EH (cell line): ENCODE measurements around the gene CDKL1.
A peak's percentile ranks its signal among the peaks of the same experiment; 100 is the strongest.
"Not testable (repeated sequence)": the region's sequence is repeated elsewhere in the genome, so short reads cannot be mapped to it uniquely, and the experiment has no call there.

Source experiments
- DNase-seq: peaks from one replicate; pipeline ENCODE4 v3.0.0-alpha.2; 2015; ENCODE audit warnings: low read depth

Gene CDKL1

GRCh38 chr14:50357124-50357523, 39.6 kb downstream of the CDKL1 start:
- DNase-seq: peak; percentile 24

- DNase-seq: not testable (repeated sequence)
These were observed 40.4 kb downstream of the CDKL1 start for GRCh38 chr14:50356283-50356682.

GRCh38 chr14:50355692-50356091, 41.0 kb downstream of the CDKL1 start:
- DNase-seq: no peak

DNA sequence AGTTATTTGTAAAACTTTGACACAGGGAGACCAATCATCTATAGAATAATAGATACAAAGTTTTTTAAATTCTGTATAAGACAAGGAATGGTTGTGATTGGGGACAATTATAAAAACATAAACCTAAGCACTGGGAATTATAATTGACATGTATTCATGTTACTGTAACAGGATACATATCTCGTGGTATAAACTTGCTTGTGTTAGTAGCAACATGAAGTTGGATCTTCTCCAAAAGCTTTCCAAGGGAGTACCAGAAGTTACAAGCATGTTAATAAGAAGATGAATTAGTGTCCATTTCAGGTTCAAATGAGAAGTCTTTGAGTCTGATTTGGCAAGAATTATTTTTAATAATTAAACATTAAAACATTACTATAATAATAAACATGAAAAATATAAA, 42.2 kb downstream of the CDKL1 start:
- DNase-seq: no peak

DNA sequence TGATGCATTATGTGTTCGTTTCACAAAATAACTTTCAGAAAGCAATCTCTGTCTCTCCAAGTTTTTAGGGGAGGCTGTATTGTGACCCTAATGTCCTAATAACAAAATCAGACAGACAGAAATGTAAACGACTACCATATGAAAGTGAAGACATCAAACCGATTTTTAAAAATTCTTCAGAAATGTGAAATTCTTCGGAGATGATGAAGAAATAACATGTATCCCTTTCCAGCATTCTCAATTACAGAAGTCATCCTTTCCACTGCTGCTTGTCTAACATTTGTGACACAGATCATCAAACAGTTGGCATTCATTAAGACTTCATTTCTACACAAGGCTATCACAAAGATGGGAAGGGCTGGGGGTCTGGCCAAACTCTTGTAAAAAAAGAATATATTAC, 43.6 kb downstream of the CDKL1 start:
- peak; percentile 41 for DNase-seq

- DNase-seq: no peak
These were observed 44.1 kb downstream of the CDKL1 start for GRCh38 chr14:50352584-50352983.

- peak; percentile 88 for DNase-seq
These were observed 45.7 kb downstream of the CDKL1 start for GRCh38 chr14:50350975-50351374.

DNA sequence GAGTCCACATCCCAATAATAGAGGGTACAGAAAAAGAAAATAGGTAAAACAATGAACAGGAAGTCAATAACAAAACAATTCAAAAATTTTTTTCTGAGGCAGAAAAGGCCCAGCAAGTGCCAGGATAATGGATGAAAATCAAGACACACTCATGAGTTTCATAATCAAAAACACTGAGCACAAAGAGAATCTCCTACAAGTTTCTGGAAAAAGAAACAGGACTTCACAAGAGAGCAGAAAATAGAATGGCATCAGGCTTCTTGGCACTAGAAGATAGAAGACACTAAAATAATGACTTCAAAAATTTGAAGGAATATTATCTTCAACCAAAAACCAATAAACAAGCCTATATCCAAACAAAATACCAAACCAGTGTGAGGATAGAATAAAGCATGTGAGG, 47.7 kb downstream of the CDKL1 start:
- DNase-seq: no peak

GRCh38 chr14:50347521-50347920, 49.2 kb downstream of the CDKL1 start:
- peak; percentile 78 for DNase-seq

GRCh38 chr14:50345846-50346422, 50.7 kb downstream of the CDKL1 start:
- peak; percentile 25 for DNase-seq

- DNase-seq: peak; percentile 86
These were observed 51.7 kb downstream of the CDKL1 start for GRCh38 chr14:50344876-50345563.

DNA sequence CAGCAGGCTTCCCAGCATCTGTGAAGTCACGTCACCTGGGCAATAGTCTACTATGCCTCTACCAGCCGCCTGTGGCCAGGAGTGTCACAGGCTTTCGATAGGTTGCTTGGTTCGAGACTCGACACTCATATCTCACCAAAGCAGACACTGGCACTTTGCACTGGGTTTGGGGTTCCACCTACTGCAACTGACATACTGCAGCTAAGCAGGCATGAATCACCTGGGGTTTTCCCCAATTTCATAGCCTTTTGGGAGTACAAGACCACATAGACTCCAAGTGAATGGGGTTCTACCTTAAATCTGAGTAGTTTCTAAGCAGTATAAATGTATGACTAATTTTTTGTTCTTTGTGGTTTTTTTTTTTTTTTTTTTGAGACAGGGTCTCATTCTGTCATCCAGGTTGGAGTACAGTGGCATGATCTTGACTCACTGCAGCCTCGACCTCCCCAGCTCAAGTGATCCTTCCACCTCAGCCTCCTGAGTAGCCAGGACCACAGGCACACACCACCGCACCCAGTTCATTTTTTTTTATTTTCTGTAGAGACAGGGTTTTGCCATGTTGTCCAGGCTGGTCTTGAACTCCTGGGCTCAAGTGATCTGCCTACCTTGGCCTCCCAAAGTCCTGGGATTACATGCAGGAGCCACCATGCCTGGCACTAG, 52.4 kb downstream of the CDKL1 start:
- DNase-seq: peak; percentile 27

- peak; percentile 62 for DNase-seq
These were observed 53.2 kb downstream of the CDKL1 start for GRCh38 chr14:50343434-50343833.

GRCh38 chr14:50342221-50343078, 54.2 kb downstream of the CDKL1 start:
- peak; percentile 89 for DNase-seq

- DNase-seq: no peak
These were observed 55.7 kb downstream of the CDKL1 start for GRCh38 chr14:50340963-50341362.

GRCh38 chr14:50340045-50340444, 56.6 kb downstream of the CDKL1 start:
- DNase-seq: no peak

DNA sequence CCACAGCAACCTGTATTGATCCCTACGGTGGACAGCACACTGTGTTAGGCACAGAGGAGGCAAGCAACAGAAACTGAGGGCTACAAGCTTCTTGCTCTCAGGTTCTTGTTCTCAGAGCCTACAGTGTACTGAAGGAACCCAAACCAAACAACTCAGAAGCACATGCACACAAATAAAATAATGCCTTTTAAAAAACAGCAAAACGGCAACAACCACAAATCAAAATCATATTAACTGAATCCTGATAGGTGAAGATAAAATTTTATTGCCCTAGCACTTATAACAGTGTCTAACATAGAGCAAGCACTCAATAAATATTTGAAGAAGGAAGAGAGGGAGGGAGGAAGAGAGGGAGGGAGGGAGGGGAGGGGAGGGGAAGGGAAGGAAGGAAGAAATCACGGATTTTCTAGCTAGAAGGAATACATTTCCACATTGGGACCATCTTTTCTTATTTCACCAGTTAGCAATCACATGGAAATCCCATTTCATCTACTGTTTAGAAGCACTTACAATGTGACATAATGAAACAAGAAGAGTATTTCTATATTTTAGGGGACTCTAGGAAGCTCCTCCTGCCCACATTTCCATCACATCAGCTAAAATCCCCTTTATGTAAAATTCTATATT, 57.4 kb downstream of the CDKL1 start:
- DNase-seq: no peak

DNA sequence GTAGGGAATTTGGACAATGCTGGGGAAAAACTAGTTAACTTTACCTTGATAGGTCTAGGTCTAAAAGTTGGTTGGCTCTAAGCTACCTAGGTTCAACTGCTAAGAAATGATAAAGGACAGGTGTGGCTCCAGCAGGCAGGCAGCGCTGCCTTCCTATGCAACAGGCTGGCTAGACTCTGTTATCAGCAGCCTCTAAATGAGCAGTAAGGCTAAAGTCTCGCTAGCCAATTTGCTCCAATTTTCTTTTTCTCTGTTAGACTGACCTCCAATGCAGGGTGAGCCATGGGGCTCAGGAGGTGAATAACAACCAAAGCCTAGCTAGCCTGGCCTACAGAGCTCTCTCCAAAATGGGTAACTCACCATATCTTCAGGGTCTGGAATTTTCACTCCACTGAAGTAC, 58.1 kb downstream of the CDKL1 start:
- no peak for DNase-seq

DNA sequence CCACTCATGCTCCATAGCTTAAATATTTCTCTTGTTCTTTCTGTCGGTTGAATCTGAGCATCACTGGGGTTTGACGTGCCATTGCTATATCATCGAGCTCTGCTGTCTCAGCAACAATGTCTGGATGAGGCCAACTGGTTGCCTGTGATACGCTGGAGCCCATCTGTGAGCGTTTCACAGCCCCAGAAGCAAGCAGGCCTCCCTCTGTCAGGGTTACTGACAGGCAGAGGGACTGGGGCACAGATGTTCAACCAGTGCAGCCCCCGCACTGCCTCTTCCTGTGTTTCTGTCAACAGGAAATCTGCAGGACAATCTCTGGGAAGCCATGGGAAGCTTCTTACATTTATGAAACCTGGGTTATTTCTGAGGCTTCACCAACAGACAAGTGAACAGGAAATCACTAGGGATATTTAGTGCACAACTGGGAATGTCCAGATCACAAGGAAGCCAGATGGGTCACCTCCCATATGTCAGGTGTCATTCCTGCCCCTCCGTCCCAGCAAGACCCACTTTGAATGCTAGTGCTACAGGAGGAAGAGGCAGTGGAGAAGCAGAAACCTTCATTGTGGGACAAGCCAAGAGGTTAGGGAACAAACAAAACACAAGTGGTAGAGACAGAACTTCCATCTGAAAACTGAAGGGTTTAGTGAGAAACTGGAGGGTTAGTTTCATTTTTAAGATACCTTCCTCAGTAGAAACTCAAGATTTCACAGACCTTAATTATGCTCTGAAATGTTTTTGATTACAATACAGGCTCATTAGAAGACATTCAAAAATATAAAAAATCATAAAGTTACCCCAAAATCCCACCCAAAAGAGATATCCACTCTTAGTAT, 60.5 kb downstream of the CDKL1 start:
- peak; percentile 30 for DNase-seq

DNA sequence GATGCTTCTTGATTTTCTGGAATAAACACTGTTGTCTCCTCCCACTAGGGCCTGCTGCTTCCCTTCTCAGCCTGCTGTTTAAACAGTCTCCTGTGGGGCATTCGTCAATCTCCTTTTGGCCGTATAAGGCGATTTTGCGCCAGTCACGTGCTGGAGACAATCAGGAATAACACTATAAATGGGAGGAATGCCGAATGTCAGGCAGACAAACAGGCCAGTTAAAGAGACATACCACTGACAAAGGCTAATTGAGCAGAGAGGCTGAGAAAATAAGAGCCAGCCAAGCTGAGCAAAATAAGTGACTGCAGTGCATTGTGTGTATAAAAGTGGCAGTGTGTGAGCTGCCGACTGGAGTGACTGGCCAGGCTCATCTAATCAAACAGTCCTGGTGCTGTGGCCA, 61.3 kb downstream of the CDKL1 start:
- DNase-seq: peak; percentile 80

- DNase-seq: no peak
These were observed 62.5 kb downstream of the CDKL1 start for GRCh38 chr14:50334211-50334610.
